H1 (cell line): Measurements from ENCODE around the gene RPUSD3. TPM values are rescaled to one million over a fixed set of nuclear protein-coding genes. Genes with fewer than 3 reads are reported as not detected.

Source experiments
- CTCF ChIA-PET: fragments of 300-600 bp; sonication (Branson Sonifier 250); formaldehyde crosslinking; loops from one replicate; lab custom pipeline; 2021; ENCODE audit not compliant: partially characterized antibody; lab: Charles Lee
- POLR2A ChIA-PET: fragments of 300-600 bp; sonication (Branson Sonifier 250); formaldehyde crosslinking; loops from one replicate; lab custom pipeline; 2021; ENCODE audit warnings: inconsistent platforms; ENCODE audit not compliant: partially characterized antibody; lab: Charles Lee
- DNase-seq, 2 experiments: peaks; one replicate each; pipeline versions ENCODE4 v3.0.0 to v3.0.0-alpha.2; 2010 to 2022; ENCODE audit warnings: low spot score in 2 of 2, low read depth in 1 of 2, mixed read lengths in 1 of 2
- FAIRE-seq: peaks from 2 replicates; lab custom pipeline; 2011; peaks lifted over from hg19 to GRCh38; lab: Jason Lieb, UNC
- H2AFZ ChIP-seq: 2 replicates; pipeline ENCODE4 v1.8.1; 2012; ENCODE audit warnings: low read length, inconsistent platforms
- H2AK5ac ChIP-seq: 2 replicates; pipeline ENCODE4 v1.6.1; 2013; ENCODE audit warnings: low read depth, low read length
- H2BK120ac ChIP-seq: replicated peaks from 2 replicates; pipeline ENCODE3; 2013; ENCODE audit warnings: low read depth, low read length, inconsistent platforms
- H2BK12ac ChIP-seq: 2 replicates; pipeline ENCODE4 v1.6.1; 2013; ENCODE audit warnings: low read depth, low read length
- H2BK15ac ChIP-seq: 2 replicates; pipeline ENCODE4 v1.6.1; 2013; ENCODE audit warnings: low read length
- H2BK20ac ChIP-seq: 2 replicates; pipeline ENCODE4 v1.6.1; 2013; ENCODE audit warnings: low read length
- H2BK5ac ChIP-seq: 2 replicates; pipeline ENCODE4 v1.6.1; 2013; ENCODE audit warnings: low read depth, low read length
- H3K14ac ChIP-seq: 2 replicates; pipeline ENCODE4 v1.6.1; 2013; ENCODE audit warnings: inconsistent platforms; ENCODE audit not compliant: insufficient read length
- H3K18ac ChIP-seq: 2 replicates; pipeline ENCODE4 v1.6.1; 2013; ENCODE audit warnings: low read length; ENCODE audit errors: extremely low read depth
- H3K23ac ChIP-seq: 2 replicates; pipeline ENCODE4 v1.6.1; 2013; ENCODE audit warnings: inconsistent platforms; ENCODE audit not compliant: insufficient read length
- H3K23me2 ChIP-seq: 2 replicates; pipeline ENCODE4 v1.6.1; 2013; ENCODE audit warnings: low read depth, low read length
- H3K27ac ChIP-seq: 2 replicates; pipeline ENCODE4 v1.6.1; 2011; ENCODE audit warnings: low read depth, low read length, inconsistent platforms
- H3K27me3 ChIP-seq, 4 experiments: replicated peaks in 1 of 4; 1 replicate in 1 of 4; 2 replicates in 3 of 4; pipeline versions ENCODE4 v1.6.1 to v1.8.1; 2011 to 2013; ENCODE audit warnings: low read length in 3 of 4, mild to moderate bottlenecking in 3 of 4, inconsistent platforms in 2 of 4, mixed read lengths in 2 of 4, moderate library complexity in 1 of 4; ENCODE audit not compliant: control insufficient read depth in 3 of 4, insufficient read depth in 3 of 4; ENCODE audit errors: extremely low read depth in 1 of 4
- H3K36me3 ChIP-seq, 4 experiments: 2 replicates each; pipeline versions ENCODE4 v1.6.1 to v1.8.1; 2011 to 2013; ENCODE audit warnings: mild to moderate bottlenecking in 4 of 4, low read length in 3 of 4, moderate library complexity in 2 of 4, control low read depth in 1 of 4, inconsistent platforms in 1 of 4; ENCODE audit not compliant: insufficient read depth in 4 of 4, control insufficient read depth in 2 of 4
- H3K4ac ChIP-seq: replicated peaks from 2 replicates; pipeline ENCODE3; 2013; ENCODE audit warnings: low read length, low read depth, mixed read lengths, inconsistent platforms; ENCODE audit not compliant: insufficient read length
- H3K4me1 ChIP-seq, 4 experiments: replicated peaks in 1 of 4; 1 replicate in 1 of 4; 2 replicates in 3 of 4; pipeline versions ENCODE4 v1.6.1 to v1.8.1; 2011 to 2013; ENCODE audit warnings: low read length in 3 of 4, inconsistent platforms in 2 of 4, mixed read lengths in 1 of 4; ENCODE audit not compliant: insufficient read depth in 4 of 4, control insufficient read depth in 3 of 4
- H3K4me2 ChIP-seq, 2 experiments: 2 replicates each; pipeline versions ENCODE4 v1.6.1 to v1.8.1; 2011 to 2013; ENCODE audit warnings: low read depth in 2 of 2, low read length in 2 of 2, control low read depth in 1 of 2, inconsistent platforms in 1 of 2, mild to moderate bottlenecking in 1 of 2; ENCODE audit not compliant: insufficient read depth in 1 of 2
- H3K4me3 ChIP-seq, 4 experiments: fragments of 200-600, 300-600 bp in 1 of 4; sonication (generic), shearing (Covaris generic), sonication (Bioruptor Twin) in 1 of 4; 2 replicates each; pipeline versions ENCODE4 v1.5.1 to v1.8.1; 2011 to 2016; ENCODE audit warnings: low read length in 4 of 4, low read depth in 3 of 4, control low read depth in 2 of 4, inconsistent platforms in 2 of 4, mild to moderate bottlenecking in 2 of 4, mixed read lengths in 1 of 4, moderate library complexity in 1 of 4; ENCODE audit not compliant: insufficient read depth in 2 of 4; ENCODE audit errors: extremely low read depth in 1 of 4
- H3K56ac ChIP-seq: replicated peaks from 2 replicates; pipeline ENCODE3; 2013; ENCODE audit warnings: low read depth, mild to moderate bottlenecking, mixed read lengths, low read length, inconsistent platforms; ENCODE audit not compliant: insufficient read length
- H3K79me1 ChIP-seq: 2 replicates; pipeline ENCODE4 v1.6.1; 2013; ENCODE audit warnings: low read depth, low read length, control low read depth
- H3K79me2 ChIP-seq, 2 experiments: 2 replicates each; pipeline versions ENCODE4 v1.6.1 to v1.8.1; 2012 to 2013; ENCODE audit warnings: low read length in 2 of 2, mild to moderate bottlenecking in 2 of 2, inconsistent platforms in 1 of 2; ENCODE audit not compliant: insufficient read depth in 2 of 2, control insufficient read depth in 1 of 2
- H3K9ac ChIP-seq, 4 experiments: replicated peaks in 1 of 4; 1 replicate in 1 of 4; 2 replicates in 3 of 4; pipeline versions ENCODE4 v1.6.1 to v1.8.1; 2011 to 2013; ENCODE audit warnings: low read depth in 3 of 4, low read length in 3 of 4, control low read depth in 2 of 4, mild to moderate bottlenecking in 2 of 4, moderate library complexity in 2 of 4, inconsistent platforms in 1 of 4; ENCODE audit errors: extremely low read depth in 1 of 4
- H3K9me3 ChIP-seq, 2 experiments: 2 replicates each; pipeline versions ENCODE4 v1.6.1 to v1.8.1; 2012 to 2013; ENCODE audit warnings: mild to moderate bottlenecking in 2 of 2, moderate library complexity in 2 of 2, control low read depth in 1 of 2, inconsistent platforms in 1 of 2, low read depth in 1 of 2, low read length in 1 of 2, mixed read lengths in 1 of 2; ENCODE audit not compliant: insufficient read depth in 2 of 2
- H4K20me1 ChIP-seq, 2 experiments: replicated peaks in 1 of 2; 2 replicates each; pipeline versions ENCODE3 to v1.8.1; 2011 to 2013; ENCODE audit warnings: inconsistent platforms in 2 of 2, low read length in 2 of 2, mild to moderate bottlenecking in 1 of 2; ENCODE audit not compliant: insufficient read depth in 2 of 2, control insufficient read depth in 1 of 2
- H4K5ac ChIP-seq: 2 replicates; pipeline ENCODE4 v1.6.1; 2013; ENCODE audit warnings: low read length, low read depth, mixed read lengths, inconsistent platforms; ENCODE audit not compliant: insufficient read length
- H4K8ac ChIP-seq: 2 replicates; pipeline ENCODE4 v1.8.0; 2013; ENCODE audit warnings: mild to moderate bottlenecking, moderate library complexity, low read length, inconsistent platforms; ENCODE audit not compliant: insufficient read depth; ENCODE audit errors: extremely low read depth
- H4K91ac ChIP-seq: replicated peaks from 2 replicates; pipeline ENCODE3; 2013; ENCODE audit warnings: low read length, mixed read lengths, inconsistent platforms; ENCODE audit not compliant: insufficient read length
- CTCF ChIP-seq, 3 experiments: IDR thresholded peaks; 1 replicate in 2 of 3; 2 replicates in 1 of 3; pipeline versions ENCODE4 v1.5.1 to v1.6.1; 2011; ENCODE audit warnings: low read length in 3 of 3, mild to moderate bottlenecking in 3 of 3, inconsistent platforms in 2 of 3, low read depth in 1 of 3, moderate library complexity in 1 of 3; ENCODE audit not compliant: insufficient read depth in 1 of 3; ENCODE audit errors: control extremely low read depth in 1 of 3
- HDAC2 ChIP-seq, 2 experiments: fragments of 300-600 bp in 1 of 2; sonication (generic) in 1 of 2; IDR thresholded peaks; 2 replicates each; pipeline ENCODE4 v1.6.1; 2011 to 2012; ENCODE audit warnings: low read depth in 2 of 2, low read length in 2 of 2, mild to moderate bottlenecking in 2 of 2, moderate library complexity in 2 of 2, borderline replicate concordance in 1 of 2, inconsistent platforms in 1 of 2
- WGBS, 2 experiments: shearing (Covaris generic) in 1 of 2; methylation state at CpG; one replicate each; pipeline versions ENCODE4 v1.1.6 to v1.1.7; 2013 to 2015; ENCODE audit warnings: low lambda C conversion rate in 2 of 2, mixed read lengths in 2 of 2, inconsistent platforms in 1 of 2, low coverage in 1 of 2, missing lambda C conversion rate in 1 of 2; ENCODE audit not compliant: insufficient replicate concordance in 2 of 2, insufficient coverage in 1 of 2, insufficient read length in 1 of 2; ENCODE audit errors: extremely low coverage in 1 of 2, missing lambda C conversion rate in 1 of 2; 5-methylcytosine and 5-hydroxymethylcytosine counted together
- polyA plus RNA-seq, 7 experiments: library from polyadenylated mRNA; depleted of rRNA in 3 of 7; stranded (reverse) in 5 of 7; unstranded in 2 of 7; fragments of >200 nt in 5 of 7; fragments of 200-250 nt in 2 of 7; gene quantifications; 1 replicate in 5 of 7; 2 replicates in 1 of 7; 4 replicates in 1 of 7; pipeline versions ENCODE4 v1.2.1 to v1.2.3, GENCODE V29; 2011 to 2013; ENCODE audit warnings: missing spikeins in 2 of 7, mixed read lengths in 2 of 7
- total RNA-seq: library from RNA; stranded (reverse); fragmentation: NEBNext Ultra II Directional; extraction: Animal tissue kit (Norgen Biotek cat#: 25700); gene quantifications from 2 replicates; pipeline ENCODE4 v1.2.1, GENCODE V29; 2021

RPUSD3 gene
- total and polyA plus RNA-seq, 2 of the 8 experiments (the other 6 are each of a cell fraction or from before 2014, with no cell fraction given): 68.4 to 154 TPM

- Histone ChIP-seq H3K14ac (no peak overlapping the region), H2BK5ac (no peak overlapping the region), H4K20me1 (no peaks in the 10 kb centered on the region), H3K18ac (no peak overlapping the region), H3K4me1 (no peaks in the 10 kb centered on the region), H3K27ac (no peak overlapping the region), H3K79me2 (no peaks in the 10 kb centered on the region), H3K36me3 (no peaks in the 10 kb centered on the region), H3K23ac (no peak overlapping the region), H3K4ac (no peak overlapping the region), H3K56ac (no peak overlapping the region), H3K27me3 (no peaks in the 10 kb centered on the region), H3K9me3 (no peaks in the 10 kb centered on the region), H3K4me3 (no peak overlapping the region), H3K23me2 (no peaks in the 10 kb centered on the region; the same call in 1 of the 2 replicates), H3K4me2 (no peak overlapping the region), H2AFZ (no peak overlapping the region), H4K5ac (no peak overlapping the region), H2BK20ac (no peak overlapping the region), H3K9ac (no peak overlapping the region), H2BK15ac (no peak overlapping the region), H4K91ac (no peak overlapping the region), H3K79me1 (no peaks in the 10 kb centered on the region), H2BK12ac (no peak overlapping the region), H4K8ac (no peak overlapping the region), H2BK120ac (no peak overlapping the region), H2AK5ac (no peak overlapping the region)
- DNase-seq (no peak), FAIRE-seq (no peak)
- POLR2A ChIA-PET: no interaction called here
- TF ChIP-seq CTCF (IDR thresholded peaks at IDR 0.05; ENCODE audit: control extremely low read depth in 1 of 3, insufficient read depth in 1 of 3, low read depth in 1 of 3, low read length in 3 of 3) (no peak), HDAC2 (IDR thresholded peaks at IDR 0.05; ENCODE audit: borderline replicate concordance in 1 of 2, low read depth in 2 of 2, low read length in 2 of 2) (no peak)
- WGBS, 2 experiments: 87% methylated on average over 6 of the region's 6 CpGs; no CpG with 5 or more reads in 1 of the 2 experiments
- CTCF ChIA-PET: interaction anchor here (5.7 kb wide), 1 partner anchor 9 kb away, joined by 30 read pairs; the partner anchor contains the start of gene TTLL3
These were observed 26.4 kb downstream of the RPUSD3 start for GRCh38 chr3:9817436-9817835.
